HG02610 (cell line): Measurements from ENCODE around the gene SLX4.
"Not testable (repeated sequence)": the region's sequence is repeated elsewhere in the genome, so short reads cannot be mapped to it uniquely, and the experiment has no call there.

Source experiments
- ATAC-seq: cut with Tn5 transposase; IDR thresholded peaks from one replicate; pipeline ENCODE4 v1.9.1; 2021; ENCODE audit warnings: mild to moderate bottlenecking, moderate library complexity; ENCODE audit not compliant: unreplicated experiment

SLX4 gene

GRCh38 chr16:3642397-3643094, 31.1 kb upstream of the SLX4 start:
- ATAC-seq, result no peak

GRCh38 chr16:3641801-3642396, 30.5 kb upstream of the SLX4 start:
- no peak for ATAC-seq

GRCh38 chr16:3640632-3641501, 29.5 kb upstream of the SLX4 start:
- ATAC-seq, result no peak

GRCh38 chr16:3640207-3640606, 28.8 kb upstream of the SLX4 start:
- ATAC-seq, result no peak

GRCh38 chr16:3638916-3639644, 27.7 kb upstream of the SLX4 start:
- no peak for ATAC-seq

GRCh38 chr16:3637371-3637923, 26.0 kb upstream of the SLX4 start:
- ATAC-seq, result no peak

GRCh38 chr16:3625911-3626732, 14.7 kb upstream of the SLX4 start:
- ATAC-seq, result peak; percentile 79

- no peak for ATAC-seq
Measured at GRCh38 chr16:3625331-3625730, 13.9 kb upstream of the SLX4 start.

GRCh38 chr16:3623642-3624041, 12.2 kb upstream of the SLX4 start:
- ATAC-seq, result no peak

- ATAC-seq, result no peak
Measured at GRCh38 chr16:3618769-3619141, 7.3 kb upstream of the SLX4 start.

GRCh38 chr16:3612510-3613466, 1.4 kb upstream of the SLX4 start:
- ATAC-seq, result no peak

- ATAC-seq, result peak; percentile 13
Measured at GRCh38 chr16:3610698-3611145, 684 bp downstream of the SLX4 start.

- ATAC-seq, result no peak
Measured at GRCh38 chr16:3609895-3610697, 1.3 kb downstream of the SLX4 start.

GRCh38 chr16:3608976-3609375, 2.4 kb downstream of the SLX4 start:
- ATAC-seq, result not testable (repeated sequence)

- ATAC-seq, result no peak
Measured at GRCh38 chr16:3608069-3608468, 3.3 kb downstream of the SLX4 start.

GRCh38 chr16:3607634-3608033, 3.8 kb downstream of the SLX4 start:
- ATAC-seq, result no peak

- no peak for ATAC-seq
Measured at GRCh38 chr16:3607161-3607560, 4.2 kb downstream of the SLX4 start.

GRCh38 chr16:3606441-3606840, 5.0 kb downstream of the SLX4 start:
- no peak for ATAC-seq
